GM12878 (cell line): ENCODE results near the gene GRN.

Source experiments
- ATF3 ChIP-seq: IDR thresholded peaks from 2 replicates; pipeline ENCODE4 v1.6.1; 2011; ENCODE audit warnings: low read depth, mild to moderate bottlenecking, low read length, moderate library complexity, borderline replicate concordance; ENCODE audit errors: extremely low read depth
- BACH1 ChIP-seq: fragments of 450-650 bp; IDR thresholded peaks from 2 replicates; pipeline ENCODE4 v1.6.1; 2017; ENCODE audit warnings: mild to moderate bottlenecking, borderline replicate concordance
- EP300 ChIP-seq, 2 experiments: fragments of 150-350 bp in 1 of 2; IDR thresholded peaks; 2 replicates each; pipeline ENCODE4 v1.6.1; 2011 to 2012; ENCODE audit warnings: low read depth in 2 of 2, low read length in 2 of 2, borderline replicate concordance in 1 of 2, improper control_type of control experiment in 1 of 2, inconsistent platforms in 1 of 2; ENCODE audit not compliant: control insufficient read depth in 1 of 2
- EZH2 ChIP-seq: IDR thresholded peaks from 2 replicates; pipeline ENCODE4 v1.6.1; 2012; ENCODE audit warnings: low read depth, mild to moderate bottlenecking, control low read depth, inconsistent platforms, low read length, borderline replicate concordance; ENCODE audit not compliant: control insufficient read depth
- FOS ChIP-seq: IDR thresholded peaks from 3 replicates; pipeline ENCODE4 v1.6.1; 2011; ENCODE audit warnings: borderline replicate concordance; ENCODE audit not compliant: insufficient read length; ENCODE audit errors: extremely low read depth
- HDGF ChIP-seq: fragments of 450-650 bp; IDR thresholded peaks from 2 replicates; pipeline ENCODE4 v1.6.1; 2016; ENCODE audit warnings: antibody characterized with exemption
- MTA2 ChIP-seq: fragments of 450-650 bp; IDR thresholded peaks from 2 replicates; pipeline ENCODE4 v1.6.1; 2016; ENCODE audit warnings: low read depth, mild to moderate bottlenecking, moderate library complexity
- MXI1 ChIP-seq: fragments of 150-350 bp; IDR thresholded peaks from 2 replicates; pipeline ENCODE4 v1.6.1; 2011; ENCODE audit warnings: low read depth, mild to moderate bottlenecking, inconsistent platforms, low read length, improper control_type of control experiment
- NFYB ChIP-seq: IDR thresholded peaks from 2 replicates; pipeline ENCODE4 v1.6.1; 2011; ENCODE audit warnings: low read depth, mild to moderate bottlenecking, low read length, improper control_type of control experiment, moderate library complexity; ENCODE audit not compliant: insufficient read depth
- POLR2A ChIP-seq: IDR thresholded peaks from 2 replicates; pipeline ENCODE4 v1.6.1; 2011; ENCODE audit warnings: low read depth, mild to moderate bottlenecking, low read length
- POLR2AphosphoS5 ChIP-seq: IDR thresholded peaks from 2 replicates; pipeline ENCODE4 v1.6.1; 2011; ENCODE audit warnings: mild to moderate bottlenecking, low read length, inconsistent platforms
- RB1 ChIP-seq: fragments of 450-650 bp; formaldehyde crosslinking; IDR thresholded peaks from 2 replicates; pipeline ENCODE4 v1.6.1; 2017; ENCODE audit warnings: mild to moderate bottlenecking, borderline replicate concordance
- SIN3A ChIP-seq: IDR thresholded peaks from 2 replicates; pipeline ENCODE4 v1.6.1; 2012; ENCODE audit warnings: low read depth, low read length, improper control_type of control experiment
- TF ChIP-seq, protein P1 (sequence below), 3 experiments: IDR thresholded peaks in 2 of 3; conservative IDR thresholded peaks in 1 of 3; 2 replicates each; pipeline ENCODE4 v1.5.1; 2011; ENCODE audit warnings: low read depth in 3 of 3, low read length in 3 of 3, mild to moderate bottlenecking in 3 of 3, control low read depth in 2 of 3, moderate library complexity in 2 of 3, inconsistent platforms in 1 of 3, mixed read lengths in 1 of 3; ENCODE audit not compliant: control insufficient read depth in 2 of 3, insufficient read depth in 1 of 3; ENCODE audit errors: extremely low read depth in 1 of 3

GRCh38 chr17:44379887-44380286 lies 34.8 kb downstream of the GRN start:
- TF ChIP-seq, protein P1, sequence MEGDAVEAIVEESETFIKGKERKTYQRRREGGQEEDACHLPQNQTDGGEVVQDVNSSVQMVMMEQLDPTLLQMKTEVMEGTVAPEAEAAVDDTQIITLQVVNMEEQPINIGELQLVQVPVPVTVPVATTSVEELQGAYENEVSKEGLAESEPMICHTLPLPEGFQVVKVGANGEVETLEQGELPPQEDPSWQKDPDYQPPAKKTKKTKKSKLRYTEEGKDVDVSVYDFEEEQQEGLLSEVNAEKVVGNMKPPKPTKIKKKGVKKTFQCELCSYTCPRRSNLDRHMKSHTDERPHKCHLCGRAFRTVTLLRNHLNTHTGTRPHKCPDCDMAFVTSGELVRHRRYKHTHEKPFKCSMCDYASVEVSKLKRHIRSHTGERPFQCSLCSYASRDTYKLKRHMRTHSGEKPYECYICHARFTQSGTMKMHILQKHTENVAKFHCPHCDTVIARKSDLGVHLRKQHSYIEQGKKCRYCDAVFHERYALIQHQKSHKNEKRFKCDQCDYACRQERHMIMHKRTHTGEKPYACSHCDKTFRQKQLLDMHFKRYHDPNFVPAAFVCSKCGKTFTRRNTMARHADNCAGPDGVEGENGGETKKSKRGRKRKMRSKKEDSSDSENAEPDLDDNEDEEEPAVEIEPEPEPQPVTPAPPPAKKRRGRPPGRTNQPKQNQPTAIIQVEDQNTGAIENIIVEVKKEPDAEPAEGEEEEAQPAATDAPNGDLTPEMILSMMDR (IDR thresholded peaks at IDR 0.05 in 2 of 3, conservative IDR thresholded peaks at IDR 0.05 in 1 of 3; ENCODE audit: control insufficient read depth in 2 of 3, extremely low read depth in 1 of 3, insufficient read depth in 1 of 3, low read depth in 3 of 3, low read length in 3 of 3): no peak
- no peak for TF ChIP-seq EZH2
- TF ChIP-seq POLR2A: no peak
- no peak for TF ChIP-seq SIN3A
- TF ChIP-seq POLR2AphosphoS5: no peak
- TF ChIP-seq BACH1: no peak
- TF ChIP-seq ATF3: no peak
- TF ChIP-seq NFYB: no peak
- TF ChIP-seq MXI1: no peak
- TF ChIP-seq EP300 (IDR thresholded peaks at IDR 0.05; ENCODE audit: borderline replicate concordance in 1 of 2, control insufficient read depth in 1 of 2, low read depth in 2 of 2, low read length in 2 of 2): no peak
- no peak for TF ChIP-seq MTA2
- no peak for TF ChIP-seq HDGF
- TF ChIP-seq FOS: no peak
- TF ChIP-seq RB1: no peak
